Thoracic aorta (tissue), 2 donors: ENCODE measurements around the gene AHI1. TPM values are rescaled to one million over a fixed set of nuclear protein-coding genes. Genes with fewer than 3 reads are reported as not detected.

Experiments used
- ATAC-seq: fragments of 150-250 bp; one replicate; pipeline ENCODE4 v1.8.0; 2017; ENCODE audit warnings: low read depth; ENCODE audit not compliant: insufficient number of reproducible peaks, low FRiP score
- DNase-seq: peaks from one replicate; pipeline ENCODE4 v3.0.0-alpha.2; 2020; ENCODE audit warnings: low spot score
- H3K27ac ChIP-seq, 2 donors: fragments of 200-600 bp; sonication (generic); 1 replicate in 1 of 2; 2 replicates in 1 of 2; pipeline ENCODE4 v1.5.1; 2016; ENCODE audit warnings: mild to moderate bottlenecking in 2 of 2, moderate library complexity in 2 of 2
- H3K27me3 ChIP-seq: fragments of 200-600 bp; sonication (generic); replicated peaks from 2 replicates; pipeline ENCODE4 v1.6.0; 2016; ENCODE audit warnings: mild to moderate bottlenecking; ENCODE audit not compliant: insufficient read depth
- H3K36me3 ChIP-seq: fragments of 200-600 bp; sonication (generic); one replicate; pipeline ENCODE4 v1.5.1; 2016
- H3K4me1 ChIP-seq, 2 donors: fragments of 200-600 bp; sonication (generic); 1 replicate in 1 of 2; 2 replicates in 1 of 2; pipeline versions ENCODE4 v1.5.1 to v1.6.0; 2016; ENCODE audit warnings: low read depth in 2 of 2, mild to moderate bottlenecking in 1 of 2; ENCODE audit not compliant: control insufficient read depth in 1 of 2
- H3K4me3 ChIP-seq: fragments of 200-600 bp; sonication (generic); 2 replicates; pipeline ENCODE4 v1.5.1; 2016; ENCODE audit warnings: mild to moderate bottlenecking
- H3K9me3 ChIP-seq: fragments of 200-600 bp; sonication (generic); 2 replicates; pipeline ENCODE4 v1.5.1; 2016
- CTCF ChIP-seq: fragments of 200-600 bp; sonication (generic); IDR thresholded peaks from one replicate; pipeline ENCODE4 v1.5.1; 2019; ENCODE audit warnings: antibody characterized with exemption
- total RNA-seq, 2 donors: library from RNA; depleted of rRNA; stranded (reverse); fragments of >200 nt; gene quantifications; one replicate each; pipeline versions ENCODE4 v1.1.0 to v1.2.3, GENCODE V29; 2016

AHI1 gene
- total RNA-seq, 2 donors from 2014 or later: 21.7 to 65.5 TPM

- H3K36me3 ChIP-seq: no peaks in the 10 kb centered on the region
- no peaks in the 10 kb centered on the region for H3K27me3 ChIP-seq
- no peak for ATAC-seq
- no peaks in the 10 kb centered on the region for H3K4me1 ChIP-seq
- no peak for TF ChIP-seq CTCF
- no peak overlapping the region for H3K27ac ChIP-seq
- H3K4me3 ChIP-seq: no peak overlapping the region
- no peaks in the 10 kb centered on the region for H3K9me3 ChIP-seq
- no peak for DNase-seq
Measured at GRCh38 chr6:135385299-135385698, 112.2 kb downstream of the AHI1 start.

- ATAC-seq (no peak), DNase-seq (no peak)
- H3K4me1 ChIP-seq: no peaks in the 10 kb centered on the region
- no peak overlapping the region for H3K4me3 ChIP-seq
- H3K9me3 ChIP-seq: no peaks in the 10 kb centered on the region
- no peak for TF ChIP-seq CTCF
- no peaks in the 10 kb centered on the region for H3K27me3 ChIP-seq
- H3K27ac ChIP-seq: no peak overlapping the region
- H3K36me3 ChIP-seq: no peaks in the 10 kb centered on the region
Measured at GRCh38 chr6:135383766-135384165, 113.8 kb downstream of the AHI1 start.

DNA sequence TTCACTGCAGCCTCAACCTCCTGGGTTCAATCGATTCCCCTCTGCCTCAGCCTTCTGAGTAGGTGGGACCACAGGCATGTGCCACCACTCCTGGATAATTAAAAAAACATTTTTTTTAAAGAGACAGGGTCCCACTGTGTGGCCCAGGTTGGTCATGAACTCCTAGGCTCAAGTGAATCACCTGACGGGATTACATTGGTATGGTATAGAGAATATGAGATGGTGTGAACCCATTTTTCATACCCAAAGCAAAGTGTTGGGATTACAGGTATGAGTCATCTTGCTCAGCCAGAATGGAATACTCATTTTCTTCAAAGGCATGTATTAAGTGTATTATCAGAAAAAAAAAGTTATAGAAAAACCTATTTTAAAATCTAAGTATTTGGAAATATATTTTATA lies 114.2 kb downstream of the AHI1 start:
- no peak for DNase-seq
- no peak for TF ChIP-seq CTCF
- no peaks in the 10 kb centered on the region for H3K4me1 ChIP-seq

GRCh38 chr6:135382182-135382628 lies 115.3 kb downstream of the AHI1 start:
- TF ChIP-seq CTCF: no peak
- H3K27me3 ChIP-seq: no peaks in the 10 kb centered on the region
- H3K4me1 ChIP-seq: no peaks in the 10 kb centered on the region
- ATAC-seq (no peak), DNase-seq (no peak)
- no peaks in the 10 kb centered on the region for H3K9me3 ChIP-seq
- no peaks in the 10 kb centered on the region for H3K36me3 ChIP-seq
- H3K27ac ChIP-seq: no peak overlapping the region
- no peak overlapping the region for H3K4me3 ChIP-seq

More for the DNA sequence above, 114.2 kb downstream of the AHI1 start:
- no peak for ATAC-seq
- H3K27me3 ChIP-seq: no peaks in the 10 kb centered on the region
- no peak overlapping the region for H3K4me3 ChIP-seq
- no peaks in the 10 kb centered on the region for H3K9me3 ChIP-seq
- H3K36me3 ChIP-seq: no peaks in the 10 kb centered on the region
- H3K27ac ChIP-seq: no peak overlapping the region

DNA sequence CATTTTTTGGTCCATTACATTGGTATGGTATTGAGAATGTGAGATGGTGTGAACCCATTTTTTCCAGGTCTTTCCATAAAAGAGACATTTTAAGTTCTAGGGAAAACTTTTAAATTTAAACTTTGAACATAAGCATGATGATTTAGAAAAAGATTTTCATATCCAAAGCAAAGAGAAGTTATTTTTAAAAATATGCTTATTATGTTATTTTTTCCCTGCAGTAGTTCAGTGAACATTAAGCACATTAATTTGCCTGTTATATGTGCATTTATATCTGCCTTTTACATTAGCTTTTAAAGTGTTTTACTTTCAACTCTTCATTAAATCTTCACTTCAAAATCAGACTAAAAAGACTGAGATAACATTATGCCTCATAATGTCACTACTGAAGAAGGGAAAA lies 116.7 kb downstream of the AHI1 start:
- no peaks in the 10 kb centered on the region for H3K36me3 ChIP-seq
- DNase-seq (no peak), ATAC-seq (no peak)
- no peak overlapping the region for H3K27ac ChIP-seq
- no peak overlapping the region for H3K4me3 ChIP-seq
- no peaks in the 10 kb centered on the region for H3K4me1 ChIP-seq
- no peak for TF ChIP-seq CTCF
- no peaks in the 10 kb centered on the region for H3K9me3 ChIP-seq
- H3K27me3 ChIP-seq: no peaks in the 10 kb centered on the region
